Activated naive CD4-positive, alpha-beta T cell treated with anti-CD3 and anti-CD28 coated beads, Interleukin-2, amount 50 U/mL, for 72 hours (primary cell): ENCODE measurements around the gene FLYWCH1. TPM values are rescaled to one million over a fixed set of nuclear protein-coding genes. Genes with fewer than 3 reads are reported as not detected.

Source experiments
- ATAC-seq, 2 donors: fragments of 150-1000 bp; cut with Tn5 transposase; 2 replicates each; pipeline ENCODE4 v1.10.0; 2021; ENCODE audit warnings: mild to moderate bottlenecking in 2 of 2, moderate library complexity in 2 of 2
- DNase-seq, 2 donors: peaks; one replicate each; pipeline ENCODE4 v3.0.0; 2021 to 2022; ENCODE audit warnings: low spot score in 2 of 2
- H3K27ac Mint-ChIP-seq, 2 donors: one replicate each; pipeline ENCODE4 v1.8.0; 2022; ENCODE audit warnings: mild to moderate bottlenecking in 2 of 2, mixed read lengths in 2 of 2
- H3K36me3 Mint-ChIP-seq, 2 donors: one replicate each; pipeline ENCODE4 v1.8.0; 2022; ENCODE audit warnings: mixed read lengths in 2 of 2
- H3K9me3 Mint-ChIP-seq, 2 donors: one replicate each; pipeline ENCODE4 v1.8.0; 2022; ENCODE audit warnings: mixed read lengths in 2 of 2
- total RNA-seq, 2 donors: library from RNA; stranded (reverse); gene quantifications; one replicate each; pipeline ENCODE4 v1.2.3, GENCODE V29; 2022

Gene FLYWCH1
- 10 to 100 TPM; 28.8 to 55.4 TPM for total RNA-seq

DNA sequence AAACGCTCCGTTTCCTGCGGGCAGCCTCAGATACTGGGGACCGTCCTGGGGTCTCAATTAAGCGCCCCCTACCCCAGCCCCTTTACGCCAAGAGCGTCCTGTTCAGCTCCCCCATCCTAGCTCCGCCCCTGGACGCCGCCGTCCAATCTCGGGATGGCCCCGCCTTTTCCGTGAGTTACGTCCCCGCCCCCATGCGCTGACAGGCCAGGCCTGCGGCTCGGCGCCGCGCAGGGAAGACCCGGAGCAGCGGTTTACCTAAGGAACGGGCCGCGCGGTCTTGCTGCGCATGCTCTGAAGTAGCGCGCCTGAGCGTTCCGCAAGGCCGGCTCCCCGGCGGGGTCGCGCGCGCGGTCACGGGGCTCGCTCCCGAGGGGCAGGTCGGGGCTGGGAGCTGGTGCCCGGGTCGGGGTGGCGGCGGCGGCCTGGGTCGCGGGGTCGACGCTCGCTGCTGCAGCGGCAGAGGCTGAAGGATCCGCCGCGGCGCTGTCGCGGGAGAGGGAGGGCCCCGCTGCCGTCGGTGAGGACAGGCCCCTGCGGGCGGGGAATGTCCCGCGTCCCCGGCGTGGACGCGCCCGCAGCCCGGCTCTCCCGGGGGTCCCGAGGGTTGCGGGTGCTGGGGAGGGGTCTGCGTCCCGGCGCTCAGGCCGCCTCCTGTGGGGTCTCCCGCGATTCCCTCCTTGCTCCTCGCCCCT is at the start of gene FLYWCH1:
Gene FLYWCH1 (plus strand): TSS at position 294 of the 692 bp plus-strand sequence. CDS start 17,755 bp downstream, outside the sequence.
- Mint-ChIP-seq H3K27ac (peak within 1 kb of the TSS; percentile 79 to 81), H3K36me3 (peaks cover 9 to 13% of the 10 kb centered on the region in 2 donors), H3K9me3 (no peaks in the 10 kb centered on the region)
- DNase-seq (peak; percentile 98 to 99), ATAC-seq (peak; percentile 96 to 97)

- ATAC-seq, result no peak
- H3K27ac Mint-ChIP-seq, result no peak overlapping the region
- no peaks in the 10 kb centered on the region for H3K36me3 Mint-ChIP-seq
- DNase-seq, result no peak
- H3K9me3 Mint-ChIP-seq, result no peaks in the 10 kb centered on the region
Measured at GRCh38 chr16:2865651-2866050, 46.1 kb upstream of the FLYWCH1 start.

DNA sequence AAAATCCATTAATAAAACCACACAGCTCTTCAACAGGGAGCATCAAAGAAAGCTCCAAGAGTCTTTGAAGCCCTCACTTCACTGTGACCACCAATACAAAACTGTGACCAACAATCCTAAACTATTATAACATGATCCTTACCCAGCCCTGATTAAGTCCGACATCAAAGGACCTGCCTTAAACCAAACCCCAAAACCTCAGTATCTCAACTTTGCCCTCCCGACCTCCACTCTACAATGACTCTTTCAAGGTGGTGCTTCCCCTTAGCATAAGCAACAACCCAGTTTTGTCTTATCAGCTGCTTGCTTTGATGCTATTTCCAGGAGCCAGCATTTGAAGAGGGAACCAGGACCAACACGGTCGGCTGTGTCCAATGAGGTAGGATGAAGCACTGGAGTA is 45.3 kb upstream of the FLYWCH1 start:
- Mint-ChIP-seq H3K27ac (peak overlapping the region in 1 of 2 donors; percentile 16), H3K36me3 (no peaks in the 10 kb centered on the region), H3K9me3 (no peaks in the 10 kb centered on the region)
- DNase-seq (no peak), ATAC-seq (peak in 1 of 2 donors; percentile 54)

- DNase-seq (no peak), ATAC-seq (no peak)
- Mint-ChIP-seq H3K9me3 (no peaks in the 10 kb centered on the region), H3K27ac (peak overlapping the region; percentile 87 to 95), H3K36me3 (no peaks in the 10 kb centered on the region)
Measured at GRCh38 chr16:2867661-2867986, 44.1 kb upstream of the FLYWCH1 start.

DNA sequence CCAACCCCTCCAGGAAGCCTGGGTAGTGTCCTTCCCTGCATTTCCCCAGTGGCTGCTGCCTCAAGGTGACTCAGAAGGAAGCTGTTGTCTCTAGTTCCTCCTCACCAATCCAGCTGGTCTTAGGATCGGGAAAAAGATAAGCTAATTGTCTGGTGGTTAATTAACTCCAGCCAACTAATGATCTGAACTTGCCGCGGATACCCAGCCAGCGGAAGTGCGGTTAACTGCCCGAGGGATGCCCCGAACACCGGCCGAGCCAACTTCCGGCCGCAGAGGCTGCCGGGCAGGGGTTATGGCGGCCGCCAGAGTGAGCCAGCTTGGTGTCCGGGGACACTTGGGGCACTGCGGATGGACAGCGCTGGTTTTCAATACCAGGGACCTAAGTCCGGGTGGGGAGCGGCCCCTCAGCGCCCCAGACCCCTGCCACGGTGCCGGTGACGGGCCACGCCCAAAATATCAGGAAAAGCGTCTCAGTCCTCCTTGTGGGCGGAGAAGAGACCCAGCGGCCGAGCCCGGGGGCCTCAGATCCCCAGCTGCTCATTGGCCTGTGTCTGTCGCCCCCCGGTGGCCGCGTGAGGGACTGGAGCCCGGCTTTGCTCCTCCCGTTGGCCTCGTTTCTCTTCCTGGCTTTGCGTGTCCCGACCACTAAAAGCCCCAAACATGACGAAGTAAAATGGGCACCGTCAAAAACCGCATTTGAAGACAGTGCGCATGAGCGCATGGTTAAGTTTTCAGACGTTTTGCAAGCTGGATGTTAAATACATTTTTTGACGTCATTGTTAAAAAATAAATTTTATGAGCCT is 43.5 kb upstream of the FLYWCH1 start:
- Mint-ChIP-seq H3K36me3 (no peaks in the 10 kb centered on the region), H3K9me3 (no peaks in the 10 kb centered on the region), H3K27ac (peak overlapping the region; percentile 87 to 95)
- ATAC-seq, result peak; percentile 90 to 96
- DNase-seq, result peak; percentile 97 to 99

GRCh38 chr16:2871926-2872325 is 39.8 kb upstream of the FLYWCH1 start:
- no peak overlapping the region for H3K27ac Mint-ChIP-seq
- ATAC-seq, result no peak
- no peaks in the 10 kb centered on the region for H3K36me3 Mint-ChIP-seq
- no peaks in the 10 kb centered on the region for H3K9me3 Mint-ChIP-seq
- DNase-seq, result no peak

- Mint-ChIP-seq H3K36me3 (no peaks in the 10 kb centered on the region), H3K27ac (no peak overlapping the region), H3K9me3 (no peaks in the 10 kb centered on the region)
- no peak for ATAC-seq
- no peak for DNase-seq
Measured at GRCh38 chr16:2874032-2874911, 37.5 kb upstream of the FLYWCH1 start.

DNA sequence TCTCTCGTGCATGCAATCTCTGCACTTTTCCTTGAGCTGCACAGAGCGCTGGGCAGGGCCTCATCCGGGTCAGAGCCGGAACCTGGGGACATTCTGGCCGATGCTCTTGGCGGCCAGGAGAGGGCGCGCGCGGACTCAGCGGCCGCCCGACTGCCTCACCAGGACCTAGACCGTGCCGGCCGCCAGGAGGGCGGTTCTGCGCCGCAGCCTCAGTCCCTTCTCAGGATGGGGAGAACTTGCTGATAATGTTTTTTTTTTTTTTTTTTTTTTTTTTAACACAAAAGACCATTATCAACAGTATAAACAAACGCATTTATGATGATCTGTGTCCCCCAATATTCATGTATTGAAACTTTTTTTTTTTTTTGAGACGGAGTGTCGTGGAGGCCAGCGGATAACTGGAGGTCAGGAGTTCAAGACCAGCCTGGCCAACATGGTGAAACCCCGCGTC is 36.8 kb upstream of the FLYWCH1 start:
- ATAC-seq (peak; percentile 100), DNase-seq (peak; percentile 71 to 72)
- no peaks in the 10 kb centered on the region for H3K36me3 Mint-ChIP-seq
- H3K9me3 Mint-ChIP-seq, result peaks cover 0 to 3% of the 10 kb centered on the region in 2 donors
- no peak overlapping the region for H3K27ac Mint-ChIP-seq

DNA sequence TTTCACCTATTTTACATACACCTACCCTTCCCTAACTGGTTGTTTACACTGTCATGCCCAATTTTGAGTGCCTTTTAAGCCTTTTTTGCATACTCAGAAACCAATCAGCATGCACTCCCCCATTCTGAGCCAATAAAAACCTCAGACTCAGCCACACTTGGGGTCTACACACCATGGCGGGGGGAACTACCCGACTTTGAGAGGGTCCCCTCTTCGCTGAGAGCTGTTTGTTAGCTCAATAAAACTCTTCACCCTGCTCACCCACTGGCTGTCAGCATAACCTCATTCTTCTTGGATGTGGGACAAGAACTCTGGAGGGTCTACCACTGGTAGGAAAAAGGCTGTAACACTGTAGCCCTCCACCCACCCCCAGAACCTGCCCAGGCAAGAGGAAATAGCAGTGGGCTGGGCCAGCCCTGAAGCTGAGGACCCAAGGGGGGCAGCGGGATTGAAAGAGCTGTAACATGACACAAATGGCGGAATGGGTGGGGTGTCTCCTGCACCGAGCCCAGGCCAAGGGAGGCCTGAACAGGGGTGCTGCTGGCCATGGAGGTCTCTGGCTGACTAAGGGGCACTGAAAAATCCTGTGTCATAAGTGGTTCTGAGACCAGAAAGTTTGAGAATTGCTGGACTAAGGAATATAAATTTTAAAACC is 31.8 kb upstream of the FLYWCH1 start:
- no peaks in the 10 kb centered on the region for H3K36me3 Mint-ChIP-seq
- no peak for ATAC-seq

GRCh38 chr16:2881783-2882649 is 29.7 kb upstream of the FLYWCH1 start:
- ATAC-seq (peak; percentile 4), DNase-seq (peak in 1 of 2 donors; percentile 27)
- Mint-ChIP-seq H3K9me3 (peaks cover 0 to 4% of the 10 kb centered on the region in 2 donors), H3K27ac (peak overlapping the region; percentile 87 to 93), H3K36me3 (no peaks in the 10 kb centered on the region)

More for the DNA sequence above, 31.8 kb upstream of the FLYWCH1 start:
- H3K27ac Mint-ChIP-seq, result no peak overlapping the region
- DNase-seq, result no peak
- peaks cover 0 to 4% of the 10 kb centered on the region in 2 donors for H3K9me3 Mint-ChIP-seq

- Mint-ChIP-seq H3K9me3 (peaks cover 0 to 4% of the 10 kb centered on the region in 2 donors), H3K27ac (peak within 1 kb of the TSS; percentile 87 to 93), H3K36me3 (no peaks in the 10 kb centered on the region)
- DNase-seq (peak; percentile 99 to 100), ATAC-seq (peak; percentile 93 to 94)
Measured at GRCh38 chr16:2882650-2883457, 28.9 kb upstream of the FLYWCH1 start, which contains the start of gene FLYWCH2. TSS of gene FLYWCH2 (plus strand) at chr16:2883215. CDS start at chr16:2896450, 13,235 bp downstream.

DNA sequence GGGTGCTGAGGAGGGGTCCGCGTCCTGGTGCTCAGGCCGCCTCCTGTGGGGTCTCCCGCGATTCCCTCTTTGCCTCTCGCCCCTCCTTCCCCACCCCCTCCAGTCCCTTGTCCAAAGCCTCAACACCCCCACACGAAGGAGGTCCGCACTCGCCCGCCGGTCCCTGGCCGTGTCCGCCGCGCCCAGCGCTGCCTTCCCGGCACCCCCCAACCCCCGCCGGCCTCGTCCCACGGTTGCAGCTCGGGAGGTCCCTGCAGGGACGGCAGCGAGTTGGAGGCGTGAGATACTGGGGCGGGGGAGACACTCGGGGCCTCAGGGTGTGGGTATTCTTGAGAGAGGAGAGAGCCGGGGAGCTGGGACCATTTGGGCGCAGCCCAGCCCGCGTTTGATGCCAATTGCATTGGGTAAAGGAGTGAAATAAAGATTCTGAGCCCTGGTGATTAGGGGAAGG is 28.2 kb upstream of the FLYWCH1 start:
- Mint-ChIP-seq H3K9me3 (peaks cover 0 to 4% of the 10 kb centered on the region in 2 donors), H3K36me3 (no peaks in the 10 kb centered on the region), H3K27ac (peak overlapping the region; percentile 51 to 87)
- ATAC-seq (no peak), DNase-seq (peak in 1 of 2 donors; percentile 21)

GRCh38 chr16:2884041-2884451 is 27.7 kb upstream of the FLYWCH1 start:
- Mint-ChIP-seq H3K27ac (peak overlapping the region; percentile 51 to 87), H3K9me3 (peaks cover 0 to 4% of the 10 kb centered on the region in 2 donors), H3K36me3 (no peaks in the 10 kb centered on the region)
- no peak for ATAC-seq
- DNase-seq, result no peak

DNA sequence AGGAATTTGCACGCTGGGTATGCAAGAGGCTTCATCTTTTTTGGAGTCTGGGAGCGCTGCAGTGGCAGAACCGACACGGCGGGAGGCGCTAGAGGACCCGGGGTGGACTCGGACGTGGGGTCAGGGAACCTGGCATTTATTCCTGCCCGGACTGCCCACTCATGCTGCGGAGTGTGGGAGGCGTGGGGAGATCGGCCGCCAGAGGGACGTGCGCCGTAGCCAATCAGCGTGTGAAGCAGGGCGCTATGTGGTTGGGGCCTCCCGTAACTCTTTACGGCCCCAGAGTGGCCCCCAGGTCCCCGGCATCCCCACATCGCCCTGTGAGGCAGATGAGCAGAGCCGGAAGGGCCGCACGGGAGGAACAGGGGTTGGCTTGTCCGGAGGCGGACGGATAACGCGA is 17.5 kb upstream of the FLYWCH1 start:
- no peak for ATAC-seq
- H3K9me3 Mint-ChIP-seq, result no peaks in the 10 kb centered on the region
- H3K36me3 Mint-ChIP-seq, result no peaks in the 10 kb centered on the region
- no peak overlapping the region for H3K27ac Mint-ChIP-seq
- DNase-seq, result no peak
